Skeletal muscle tissue (tissue), 4 donors: ENCODE data around the gene BACH2. TPM values are rescaled to one million over a fixed set of nuclear protein-coding genes. Genes with fewer than 3 reads are reported as not detected.

Experiments
- H3K27ac ChIP-seq: one replicate; pipeline ENCODE4 v1.7.0; 2013; ENCODE audit warnings: mild to moderate bottlenecking, low read depth, low read length, inconsistent platforms
- H3K27me3 ChIP-seq, 3 donors: one replicate each; pipeline ENCODE4 v1.7.0; 2013; ENCODE audit warnings: low read length in 3 of 3; ENCODE audit not compliant: control insufficient read depth in 3 of 3, insufficient read depth in 3 of 3
- H3K36me3 ChIP-seq, 3 donors: one replicate each; pipeline ENCODE4 v1.7.0; 2013; ENCODE audit warnings: low read length in 3 of 3; ENCODE audit not compliant: control insufficient read depth in 3 of 3, insufficient read depth in 3 of 3
- H3K4me1 ChIP-seq, 3 donors: one replicate each; pipeline ENCODE4 v1.7.0; 2013; ENCODE audit warnings: low read length in 3 of 3, mild to moderate bottlenecking in 3 of 3; ENCODE audit not compliant: control insufficient read depth in 3 of 3, insufficient read depth in 3 of 3
- H3K4me3 ChIP-seq, 3 donors: one replicate each; pipeline ENCODE4 v1.7.0; 2013; ENCODE audit warnings: low read length in 3 of 3
- H3K9ac ChIP-seq, 3 donors: one replicate each; pipeline ENCODE4 v1.7.0; 2013; ENCODE audit warnings: low read length in 3 of 3, mild to moderate bottlenecking in 3 of 3, moderate library complexity in 2 of 3, low read depth in 1 of 3
- H3K9me3 ChIP-seq, 3 donors: one replicate each; pipeline ENCODE4 v1.7.0; 2013; ENCODE audit warnings: low read length in 3 of 3; ENCODE audit not compliant: control insufficient read depth in 3 of 3
- total RNA-seq: library from RNA; depleted of rRNA; stranded (reverse); fragments of >200 nt; gene quantifications from one replicate; pipeline ENCODE4 v1.2.3, GENCODE V29; 2014
- donor health status: Osteomylitis.

BACH2 gene
- total RNA-seq, 1 donor from 2014 or later: 3.7 TPM

GRCh38 chr6:90294008-90294511, 2.6 kb downstream of the BACH2 start:
- Histone ChIP-seq H3K9ac (peak overlapping the region in 2 of 3 donors; percentile 90 to 92), H3K4me3 (peak overlapping the region in 2 of 3 donors; percentile 86 to 91), H3K36me3 (no peaks in the 10 kb centered on the region), H3K27me3 (no peaks in the 10 kb centered on the region), H3K27ac (peak overlapping the region; percentile 94), H3K4me1 (peaks cover 27 to 34% (median 31%) of the 10 kb centered on the region in 3 donors), H3K9me3 (no peaks in the 10 kb centered on the region)

DNA sequence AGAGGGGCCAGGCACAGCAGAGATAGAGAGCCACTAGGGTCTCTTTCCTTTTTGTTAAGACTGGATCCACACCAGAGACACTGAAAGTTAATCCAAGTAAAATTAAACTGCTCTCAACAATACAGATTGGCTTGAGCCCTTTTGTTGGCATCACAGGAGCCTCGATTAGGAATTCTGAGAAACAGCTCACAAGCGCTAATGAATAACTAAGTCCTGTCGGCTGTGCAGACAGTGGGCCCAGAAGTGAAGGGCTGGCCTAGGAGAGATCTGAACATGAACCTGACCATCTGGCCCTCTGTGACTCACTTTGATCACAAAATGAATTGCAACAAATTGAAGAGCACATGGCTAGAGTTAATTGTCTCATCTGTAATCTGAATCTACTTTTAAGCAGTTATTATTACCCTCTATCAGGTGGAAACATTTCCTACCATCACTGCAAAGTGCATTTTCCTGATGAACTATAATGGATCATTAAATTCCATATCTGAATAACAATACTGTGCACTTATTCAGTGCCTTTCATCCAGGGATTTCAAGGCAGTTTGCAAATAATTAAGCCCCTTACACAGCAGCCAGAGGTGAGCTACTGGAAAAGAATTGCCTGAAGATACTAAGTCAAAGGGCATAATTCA, 3.2 kb downstream of the BACH2 start:
- peak overlapping the region; percentile 94 for H3K27ac ChIP-seq
- H3K9ac ChIP-seq: peak overlapping the region in 1 of 3 donors; percentile 92
- H3K36me3 ChIP-seq: no peaks in the 10 kb centered on the region
- no peaks in the 10 kb centered on the region for H3K9me3 ChIP-seq
- H3K4me3 ChIP-seq: no peak overlapping the region
- H3K27me3 ChIP-seq: no peaks in the 10 kb centered on the region
- H3K4me1 ChIP-seq: peaks cover 27 to 37% (median 35%) of the 10 kb centered on the region in 3 donors

DNA sequence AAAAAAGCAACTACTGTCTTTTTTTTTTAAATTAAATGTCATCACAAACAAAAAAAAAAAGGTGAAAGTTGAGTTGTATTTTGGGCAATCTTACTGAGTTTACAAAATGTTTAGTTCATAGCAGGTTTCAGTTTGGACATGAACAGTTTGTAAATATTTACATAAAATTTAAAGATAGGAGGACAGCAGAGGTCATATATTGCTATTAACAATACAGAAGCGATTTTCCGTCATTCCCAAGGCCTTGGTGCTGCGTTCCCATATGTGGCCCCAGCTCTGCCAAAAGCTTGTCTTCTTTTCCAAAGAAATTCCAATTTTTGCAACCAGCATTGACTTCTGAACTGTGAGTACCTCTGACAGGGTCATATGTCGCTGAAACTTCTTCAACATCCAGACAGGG, 5.1 kb downstream of the BACH2 start:
- peaks cover 27 to 41% (median 37%) of the 10 kb centered on the region in 3 donors for H3K4me1 ChIP-seq
- H3K27ac ChIP-seq: no peak overlapping the region
- no peaks in the 10 kb centered on the region for H3K9me3 ChIP-seq
- no peak overlapping the region for H3K9ac ChIP-seq
- no peak overlapping the region for H3K4me3 ChIP-seq
- H3K36me3 ChIP-seq: no peaks in the 10 kb centered on the region
- no peaks in the 10 kb centered on the region for H3K27me3 ChIP-seq

DNA sequence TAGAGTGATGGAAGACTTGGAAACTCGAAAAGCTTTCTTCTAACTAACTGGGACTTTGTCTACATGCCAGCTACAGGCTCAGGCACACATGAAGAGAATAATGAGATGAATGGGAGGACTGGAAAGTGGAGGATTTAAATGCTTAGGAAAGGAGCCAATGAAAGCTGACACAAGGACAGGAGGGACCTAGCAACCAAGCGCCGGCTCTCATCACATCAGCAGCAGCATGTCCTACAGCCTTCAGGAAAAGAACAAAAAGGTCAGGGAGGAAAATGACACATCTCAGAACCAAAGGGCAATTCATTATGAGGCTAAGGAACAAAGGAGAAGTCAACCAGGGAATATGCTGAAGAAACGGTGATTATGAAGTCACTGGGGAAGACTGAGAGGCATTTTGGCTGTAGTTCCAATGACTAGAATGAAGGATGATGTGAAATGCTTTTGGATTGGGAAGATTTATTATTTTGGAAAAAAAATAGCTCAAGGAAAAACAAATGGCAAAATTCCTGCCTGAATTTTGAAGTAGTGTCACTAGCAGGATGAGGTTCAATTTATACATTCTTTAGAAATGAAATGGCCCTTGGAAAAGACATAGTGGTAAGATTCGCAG, 5.7 kb downstream of the BACH2 start:
- no peaks in the 10 kb centered on the region for H3K9me3 ChIP-seq
- H3K9ac ChIP-seq: no peak overlapping the region
- no peaks in the 10 kb centered on the region for H3K36me3 ChIP-seq
- peaks cover 32 to 48% (median 42%) of the 10 kb centered on the region in 3 donors for H3K4me1 ChIP-seq
- H3K27me3 ChIP-seq: no peaks in the 10 kb centered on the region
- peak overlapping the region; percentile 44 for H3K27ac ChIP-seq
- H3K4me3 ChIP-seq: no peak overlapping the region

- no peaks in the 10 kb centered on the region for H3K36me3 ChIP-seq
- peak overlapping the region in 2 of 3 donors; percentile 10 to 24 for H3K4me3 ChIP-seq
- H3K9ac ChIP-seq: no peak overlapping the region
- H3K27ac ChIP-seq: peak overlapping the region; percentile 44
- H3K27me3 ChIP-seq: no peaks in the 10 kb centered on the region
- H3K4me1 ChIP-seq: peaks cover 40 to 51% (median 47%) of the 10 kb centered on the region in 3 donors
- H3K9me3 ChIP-seq: no peaks in the 10 kb centered on the region
These were observed 6.7 kb downstream of the BACH2 start for GRCh38 chr6:90289902-90290301.

GRCh38 chr6:90288404-90288803, 8.2 kb downstream of the BACH2 start:
- no peaks in the 10 kb centered on the region for H3K36me3 ChIP-seq
- H3K27ac ChIP-seq: peak overlapping the region; percentile 44
- no peaks in the 10 kb centered on the region for H3K9me3 ChIP-seq
- H3K9ac ChIP-seq: no peak overlapping the region
- H3K27me3 ChIP-seq: no peaks in the 10 kb centered on the region
- no peak overlapping the region for H3K4me3 ChIP-seq
- peaks cover 34 to 48% (median 38%) of the 10 kb centered on the region in 3 donors for H3K4me1 ChIP-seq

- Histone ChIP-seq H3K36me3 (no peaks in the 10 kb centered on the region), H3K4me1 (peaks cover 31 to 45% (median 37%) of the 10 kb centered on the region in 3 donors), H3K27ac (peak overlapping the region; percentile 95), H3K27me3 (no peaks in the 10 kb centered on the region), H3K9ac (no peak overlapping the region), H3K4me3 (no peak overlapping the region), H3K9me3 (no peaks in the 10 kb centered on the region)
These were observed 9.7 kb downstream of the BACH2 start for GRCh38 chr6:90286884-90287488.

DNA sequence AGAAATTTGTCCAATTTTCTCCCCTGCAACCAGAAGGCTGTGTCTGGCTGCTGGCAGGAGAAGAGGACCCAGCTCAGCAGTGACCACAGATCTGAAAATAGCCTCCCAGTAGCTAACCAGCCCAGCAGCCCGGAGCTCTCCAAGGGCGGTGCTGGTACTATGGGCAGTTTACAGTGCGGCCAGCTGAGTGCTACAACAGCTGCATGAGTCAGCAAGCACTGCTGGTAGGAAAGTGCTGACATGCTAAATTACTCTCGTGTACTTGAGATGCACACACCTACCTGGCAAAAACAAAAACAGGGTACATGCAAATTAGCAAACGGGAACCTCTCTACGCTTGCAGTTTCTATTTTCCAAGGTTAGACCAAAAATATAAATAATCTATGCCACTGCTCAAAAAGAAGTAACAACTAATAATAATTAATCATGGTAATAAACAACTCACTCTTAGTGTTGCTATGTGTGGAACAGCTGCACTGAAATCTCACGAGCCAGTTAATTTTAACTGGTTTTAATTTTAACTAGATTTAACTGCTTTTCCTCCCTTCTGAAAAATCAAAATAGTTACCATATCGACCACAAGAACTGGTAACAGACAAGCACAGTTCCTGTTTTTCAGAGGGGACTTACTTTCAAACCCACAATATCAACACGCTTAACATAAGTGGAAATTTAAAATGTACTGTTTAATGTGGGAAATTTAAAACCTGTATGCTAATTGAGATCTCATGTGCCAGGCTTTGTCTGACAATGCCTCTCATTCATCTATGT, 10.8 kb downstream of the BACH2 start:
- Histone ChIP-seq H3K27ac (peak overlapping the region; percentile 95), H3K4me3 (peak overlapping the region in 2 of 3 donors; percentile 30 to 59), H3K9ac (peak overlapping the region; percentile 81 to 82 (median 82)), H3K27me3 (no peaks in the 10 kb centered on the region), H3K4me1 (peaks cover 27 to 38% (median 35%) of the 10 kb centered on the region in 3 donors), H3K36me3 (no peaks in the 10 kb centered on the region), H3K9me3 (no peaks in the 10 kb centered on the region)

- no peaks in the 10 kb centered on the region for H3K36me3 ChIP-seq
- peak overlapping the region; percentile 30 to 63 (median 59) for H3K4me3 ChIP-seq
- H3K9me3 ChIP-seq: no peaks in the 10 kb centered on the region
- H3K27ac ChIP-seq: peak overlapping the region; percentile 95
- no peaks in the 10 kb centered on the region for H3K27me3 ChIP-seq
- H3K4me1 ChIP-seq: peaks cover 22 to 31% (median 29%) of the 10 kb centered on the region in 3 donors
- peak overlapping the region; percentile 81 to 82 (median 82) for H3K9ac ChIP-seq
These were observed 11.6 kb downstream of the BACH2 start for GRCh38 chr6:90285042-90285481.
